HG03280 (cell line): ENCODE measurements around the gene ACACA.
"Not testable (repeated sequence)": the region's sequence is repeated elsewhere in the genome, so short reads cannot be mapped to it uniquely, and the experiment has no call there.

Experiments
- ATAC-seq: cut with Tn5 transposase; IDR thresholded peaks from one replicate; pipeline ENCODE4 v1.9.1; 2021; ENCODE audit warnings: mild to moderate bottlenecking, moderate library complexity; ENCODE audit not compliant: unreplicated experiment

The ACACA gene

GRCh38 chr17:37356796-37357569 lies 49.7 kb downstream of the ACACA start:
- ATAC-seq, result not testable (repeated sequence)

- ATAC-seq, result not testable (repeated sequence)
These were observed 59.7 kb downstream of the ACACA start for GRCh38 chr17:37346863-37347402.

GRCh38 chr17:37344519-37344918 lies 62.1 kb downstream of the ACACA start:
- no peak for ATAC-seq

- ATAC-seq, result no peak
These were observed 64.0 kb downstream of the ACACA start for GRCh38 chr17:37342589-37342988.

- ATAC-seq, result no peak
These were observed 65.8 kb downstream of the ACACA start for GRCh38 chr17:37340804-37341203.

- no peak for ATAC-seq
These were observed 67.3 kb downstream of the ACACA start for GRCh38 chr17:37339321-37339720.

GRCh38 chr17:37338847-37339246 lies 67.8 kb downstream of the ACACA start:
- no peak for ATAC-seq

- no peak for ATAC-seq
These were observed 79.1 kb downstream of the ACACA start for GRCh38 chr17:37327341-37328090.

GRCh38 chr17:37322826-37323561 lies 83.6 kb downstream of the ACACA start:
- no peak for ATAC-seq

GRCh38 chr17:37322106-37322505 lies 84.5 kb downstream of the ACACA start:
- ATAC-seq, result no peak

GRCh38 chr17:37318931-37319594 lies 87.6 kb downstream of the ACACA start:
- ATAC-seq, result no peak

GRCh38 chr17:37317867-37318266 lies 88.8 kb downstream of the ACACA start:
- no peak for ATAC-seq

GRCh38 chr17:37315601-37316000 lies 91.0 kb downstream of the ACACA start:
- ATAC-seq, result no peak

- ATAC-seq, result no peak
These were observed 94.3 kb downstream of the ACACA start for GRCh38 chr17:37312137-37312923.

- ATAC-seq, result no peak
These were observed 95.7 kb downstream of the ACACA start for GRCh38 chr17:37310940-37311339.

GRCh38 chr17:37309051-37309450 lies 97.6 kb downstream of the ACACA start:
- no peak for ATAC-seq

GRCh38 chr17:37305406-37305905 lies 101.2 kb downstream of the ACACA start:
- no peak for ATAC-seq

GRCh38 chr17:37301288-37301687 lies 105.3 kb downstream of the ACACA start:
- no peak for ATAC-seq

- ATAC-seq, result no peak
These were observed 106.0 kb downstream of the ACACA start for GRCh38 chr17:37300683-37301082.
